PC-3 (cell line): Measurements from ENCODE around the gene RBP2. TPM values are rescaled to one million over a fixed set of nuclear protein-coding genes. Genes with fewer than 3 reads are reported as not detected.

ENCODE experiments used
- ATAC-seq: fragments of 200-7000 bp; cut with Tn5 transposase; 2 replicates; pipeline ENCODE4 v1.9.1; 2020; ENCODE audit warnings: mild to moderate bottlenecking, moderate library complexity
- BruUV-seq: library from RNA; stranded (reverse); fragments of 400-500 nt; replicated peaks from 2 replicates; lab custom pipeline; 2021; lab: Mats Ljungman, UMichigan
- CTCF ChIA-PET: fragments of 300-600 bp; sonication (Branson Sonifier 250); formaldehyde crosslinking; loops from one replicate; lab custom pipeline; 2022; ENCODE audit warnings: antibody characterized with exemption; lab: Charles Lee
- POLR2A ChIA-PET: fragments of 300-600 bp; sonication (Branson Sonifier 250); formaldehyde crosslinking; loops from one replicate; lab custom pipeline; 2022; ENCODE audit warnings: antibody characterized with exemption; ENCODE audit not compliant: unreplicated experiment; lab: Charles Lee
- DNase-seq: peaks from one replicate; pipeline ENCODE4 v3.0.0-alpha.2; 2015
- H2AFZ ChIP-seq: fragments of 300-600 bp; sonication (generic); 2 replicates; pipeline ENCODE4 v1.6.0; 2016; ENCODE audit warnings: antibody characterized with exemption, low read length
- H3F3A ChIP-seq: fragments of 300-600 bp; sonication (generic); one replicate; pipeline ENCODE4 v1.6.0; 2017; ENCODE audit warnings: antibody characterized with exemption, low read length, control low read depth, mild to moderate bottlenecking; ENCODE audit not compliant: unreplicated experiment
- H3K27ac ChIP-seq: fragments of 300-600 bp; sonication (generic); 2 replicates; pipeline ENCODE4 v1.5.1; 2016; ENCODE audit warnings: mild to moderate bottlenecking, low read length
- H3K27me3 ChIP-seq: fragments of 300-600 bp; sonication (generic); 2 replicates; pipeline ENCODE4 v1.6.1; 2016; ENCODE audit warnings: low read length, mixed read lengths
- H3K36me3 ChIP-seq: fragments of 300-600 bp; sonication (generic); 2 replicates; pipeline ENCODE4 v1.6.1; 2016; ENCODE audit warnings: low read depth, mixed run types, low read length, mixed read lengths
- H3K4me1 ChIP-seq: fragments of 300-600 bp; sonication (generic); 2 replicates; pipeline ENCODE4 v1.5.1; 2016; ENCODE audit warnings: low read length; ENCODE audit not compliant: insufficient read depth
- H3K4me2 ChIP-seq: fragments of 300-600 bp; sonication (generic); 2 replicates; pipeline ENCODE4 v1.6.0; 2016; ENCODE audit warnings: low read length
- H3K4me3 ChIP-seq: fragments of 300-600 bp; sonication (generic); 2 replicates; pipeline ENCODE4 v1.5.1; 2016; ENCODE audit warnings: mild to moderate bottlenecking, low read length, mixed read lengths
- H3K79me2 ChIP-seq: fragments of 300-600 bp; sonication (generic); 2 replicates; pipeline ENCODE4 v1.6.1; 2017; ENCODE audit warnings: low read length, mixed read lengths
- H3K9ac ChIP-seq: fragments of 300-600 bp; sonication (generic); 2 replicates; pipeline ENCODE4 v1.6.0; 2016; ENCODE audit warnings: mild to moderate bottlenecking, low read length
- H3K9me2 ChIP-seq: fragments of 300-600 bp; sonication (generic); replicated peaks from 2 replicates; pipeline ENCODE4 v1.6.1; 2016; ENCODE audit warnings: mixed run types, low read length, mixed read lengths
- H3K9me3 ChIP-seq: fragments of 300-600 bp; sonication (generic); 2 replicates; pipeline ENCODE4 v1.6.1; 2016; ENCODE audit warnings: low read length, mixed read lengths
- H4K20me1 ChIP-seq: fragments of 300-600 bp; sonication (generic); 2 replicates; pipeline ENCODE4 v1.6.1; 2016; ENCODE audit warnings: low read length, mixed read lengths
- CTCF ChIP-seq: fragments of 300-600 bp; sonication (generic); conservative IDR thresholded peaks from 2 replicates; pipeline ENCODE4 v1.5.1; 2017; ENCODE audit warnings: antibody characterized with exemption, low read depth, mild to moderate bottlenecking, low read length
- EZH2 ChIP-seq: fragments of 300-600 bp; sonication (generic); IDR thresholded peaks from one replicate; pipeline ENCODE4 v1.6.1; 2017; ENCODE audit warnings: antibody characterized with exemption, mild to moderate bottlenecking, low read length; ENCODE audit not compliant: unreplicated experiment
- EZH2phosphoT487 ChIP-seq: fragments of 300-600 bp; sonication (generic); IDR thresholded peaks from 2 replicates; pipeline ENCODE4 v1.6.1; 2018; ENCODE audit warnings: mild to moderate bottlenecking, antibody characterized with exemption, low read length, borderline replicate concordance
- intact Hi-C: fragments of 100-400 bp; cut with micrococcal nuclease; formaldehyde crosslinking; loops from 2 replicates; pipeline ENCODE4 v1.9.0; 2023
- total RNA-seq: library from RNA; depleted of rRNA; stranded (reverse); fragments of >200 nt; gene quantifications from 2 replicates; pipeline ENCODE4 v1.2.3, GENCODE V29; 2014

Gene RBP2
- total RNA-seq, 1 experiment from 2014 or later, result not detected

GRCh38 chr3:139434764-139435307, 41.5 kb downstream of the RBP2 start:
- H3K27ac ChIP-seq, result no peak overlapping the region
- H3K79me2 ChIP-seq, result no peaks in the 10 kb centered on the region
- H3K27me3 ChIP-seq, result no peaks in the 10 kb centered on the region
- ChIA-PET CTCF (no interaction called here), POLR2A (no interaction called here)
- H3K9ac ChIP-seq, result no peak overlapping the region
- DNase-seq (peak; percentile 10), ATAC-seq (no peak)
- no peaks in the 10 kb centered on the region for H3K4me1 ChIP-seq
- H3K4me3 ChIP-seq, result no peak overlapping the region
- BruUV-seq, result no TSS peak
- no peak overlapping the region for H2AFZ ChIP-seq
- H3K9me3 ChIP-seq, result no peaks in the 10 kb centered on the region
- TF ChIP-seq CTCF (no peak), EZH2phosphoT487 (no peak)
- H3K9me2 ChIP-seq, result no peaks in the 10 kb centered on the region
- H3K36me3 ChIP-seq, result no peaks in the 10 kb centered on the region
- H3K4me2 ChIP-seq, result no peak overlapping the region
- intact Hi-C loops, result no loop called here
- no peaks in the 10 kb centered on the region for H3F3A ChIP-seq
- no peaks in the 10 kb centered on the region for H4K20me1 ChIP-seq

GRCh38 chr3:139434228-139434627, 42.1 kb downstream of the RBP2 start:
- Histone ChIP-seq H3K4me2 (no peak overlapping the region), H3F3A (no peaks in the 10 kb centered on the region), H3K9ac (no peak overlapping the region), H2AFZ (no peak overlapping the region), H3K27ac (no peak overlapping the region), H3K36me3 (no peaks in the 10 kb centered on the region), H3K9me2 (no peaks in the 10 kb centered on the region), H3K4me3 (no peak overlapping the region), H3K79me2 (no peaks in the 10 kb centered on the region), H4K20me1 (no peaks in the 10 kb centered on the region), H3K27me3 (no peaks in the 10 kb centered on the region), H3K4me1 (no peaks in the 10 kb centered on the region), H3K9me3 (no peaks in the 10 kb centered on the region)
- no peak for TF ChIP-seq EZH2phosphoT487
- no peak for TF ChIP-seq CTCF
- TF ChIP-seq EZH2, result no peak
- ChIA-PET CTCF (no interaction called here), POLR2A (no interaction called here)
- no TSS peak for BruUV-seq
- no peak for ATAC-seq
- no peak for DNase-seq
- intact Hi-C loops, result no loop called here

GRCh38 chr3:139433089-139433488, 43.2 kb downstream of the RBP2 start:
- CTCF ChIA-PET, result no interaction called here
- H3K9ac ChIP-seq, result no peak overlapping the region

More at GRCh38 chr3:139433089-139433488, 43.2 kb downstream of the RBP2 start:
- Histone ChIP-seq H3K79me2 (no peaks in the 10 kb centered on the region), H2AFZ (no peak overlapping the region), H3K36me3 (no peaks in the 10 kb centered on the region), H3F3A (no peaks in the 10 kb centered on the region), H3K27me3 (no peaks in the 10 kb centered on the region), H3K27ac (no peak overlapping the region), H3K9me2 (no peaks in the 10 kb centered on the region), H3K4me1 (no peaks in the 10 kb centered on the region), H4K20me1 (no peaks in the 10 kb centered on the region), H3K4me3 (no peak overlapping the region), H3K4me2 (no peak overlapping the region), H3K9me3 (no peaks in the 10 kb centered on the region)
- intact Hi-C loops, result no loop called here
- POLR2A ChIA-PET, result no interaction called here
- TF ChIP-seq CTCF (no peak), EZH2phosphoT487 (no peak), EZH2 (no peak)
- no peak for DNase-seq
- ATAC-seq, result no peak
- no TSS peak for BruUV-seq
